Ovary (tissue), 3 donors: ENCODE measurements around the gene TRPM5.

Experiments
- EP300 ChIP-seq: sonication (generic); formaldehyde crosslinking; IDR thresholded peaks from one replicate; pipeline ENCODE4 v1.6.1; 2017; ENCODE audit warnings: antibody characterized with exemption
- TF ChIP-seq, protein P1 (sequence below), 3 donors: fragments of 450-650 bp in 2 of 3; fragments of 200-600 bp in 1 of 3; IDR thresholded peaks; one replicate each; pipeline versions ENCODE4 v1.5.1 to v1.8.0; 2016 to 2022; ENCODE audit warnings: antibody characterized with exemption in 3 of 3, mild to moderate bottlenecking in 1 of 3
- donor health status: DM: no; HTN: no; CAD: no.

GRCh38 chr11:2445746-2446551, 1.6 kb upstream of the TRPM5 start:
- TF ChIP-seq, protein P1, sequence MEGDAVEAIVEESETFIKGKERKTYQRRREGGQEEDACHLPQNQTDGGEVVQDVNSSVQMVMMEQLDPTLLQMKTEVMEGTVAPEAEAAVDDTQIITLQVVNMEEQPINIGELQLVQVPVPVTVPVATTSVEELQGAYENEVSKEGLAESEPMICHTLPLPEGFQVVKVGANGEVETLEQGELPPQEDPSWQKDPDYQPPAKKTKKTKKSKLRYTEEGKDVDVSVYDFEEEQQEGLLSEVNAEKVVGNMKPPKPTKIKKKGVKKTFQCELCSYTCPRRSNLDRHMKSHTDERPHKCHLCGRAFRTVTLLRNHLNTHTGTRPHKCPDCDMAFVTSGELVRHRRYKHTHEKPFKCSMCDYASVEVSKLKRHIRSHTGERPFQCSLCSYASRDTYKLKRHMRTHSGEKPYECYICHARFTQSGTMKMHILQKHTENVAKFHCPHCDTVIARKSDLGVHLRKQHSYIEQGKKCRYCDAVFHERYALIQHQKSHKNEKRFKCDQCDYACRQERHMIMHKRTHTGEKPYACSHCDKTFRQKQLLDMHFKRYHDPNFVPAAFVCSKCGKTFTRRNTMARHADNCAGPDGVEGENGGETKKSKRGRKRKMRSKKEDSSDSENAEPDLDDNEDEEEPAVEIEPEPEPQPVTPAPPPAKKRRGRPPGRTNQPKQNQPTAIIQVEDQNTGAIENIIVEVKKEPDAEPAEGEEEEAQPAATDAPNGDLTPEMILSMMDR (IDR thresholded peaks at IDR 0.05), result no peak
- no peak for TF ChIP-seq EP300
